GM21619 (cell line): ENCODE data around the gene BBIP1.

Source experiments
- ATAC-seq: cut with Tn5 transposase; IDR thresholded peaks from one replicate; pipeline ENCODE4 v1.9.1; 2021; ENCODE audit not compliant: unreplicated experiment

Gene BBIP1

DNA sequence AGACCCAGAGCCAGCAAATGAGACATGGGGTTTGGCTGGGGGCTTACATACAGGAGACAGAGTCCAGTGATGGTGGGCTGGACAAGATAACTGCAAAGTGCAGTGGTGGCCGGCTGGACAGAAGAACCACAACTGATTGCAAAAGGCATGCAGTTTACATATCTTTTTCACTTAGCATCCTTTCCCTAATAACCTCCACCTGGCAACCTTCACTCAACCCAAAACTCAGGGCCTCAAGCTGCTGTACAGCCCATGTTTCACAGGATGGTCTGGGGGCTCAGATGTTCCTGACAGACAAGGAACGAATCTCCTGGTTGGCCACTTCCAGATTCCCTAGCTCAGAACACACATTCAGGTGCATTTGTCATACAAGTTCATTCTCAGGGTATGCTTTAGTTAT is 55.0 kb downstream of the BBIP1 start:
- ATAC-seq: no peak

DNA sequence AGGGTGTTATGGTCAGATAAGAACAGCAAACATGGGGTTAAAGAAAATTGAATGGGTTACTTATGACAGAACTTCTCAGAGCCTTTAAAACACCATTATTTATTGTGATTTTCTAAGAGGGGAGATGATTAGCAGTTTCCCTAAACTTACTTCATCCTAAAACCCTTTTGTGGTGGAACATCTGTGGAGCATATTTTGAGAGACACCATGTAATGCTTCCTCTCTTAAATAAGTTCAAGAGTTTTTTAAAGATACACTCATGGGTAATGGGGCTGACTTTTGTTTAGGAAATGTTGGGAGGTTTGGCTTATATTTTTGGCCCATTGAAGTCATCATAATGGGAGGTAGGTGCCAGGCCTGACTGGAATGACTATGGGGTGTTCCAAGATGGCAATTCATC is 55.6 kb downstream of the BBIP1 start:
- no peak for ATAC-seq

DNA sequence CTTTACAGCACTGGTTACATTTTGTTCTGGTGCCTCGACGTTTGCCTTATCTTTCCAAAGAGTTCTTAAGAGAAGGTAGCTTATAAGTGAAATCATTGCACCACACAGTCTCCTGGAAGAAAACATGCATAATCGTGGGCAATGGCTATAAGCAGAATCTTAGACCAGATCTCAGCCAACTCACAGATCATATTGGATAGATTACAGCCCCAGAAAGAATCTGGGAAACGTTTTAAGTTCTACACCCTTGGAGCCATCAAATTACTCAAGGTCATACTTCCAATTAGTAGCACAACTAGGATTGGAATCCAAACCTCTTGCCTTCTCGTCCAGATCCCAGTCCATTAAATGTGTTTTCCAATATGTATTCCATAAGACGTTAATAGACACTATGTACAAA is 56.0 kb downstream of the BBIP1 start:
- no peak for ATAC-seq

DNA sequence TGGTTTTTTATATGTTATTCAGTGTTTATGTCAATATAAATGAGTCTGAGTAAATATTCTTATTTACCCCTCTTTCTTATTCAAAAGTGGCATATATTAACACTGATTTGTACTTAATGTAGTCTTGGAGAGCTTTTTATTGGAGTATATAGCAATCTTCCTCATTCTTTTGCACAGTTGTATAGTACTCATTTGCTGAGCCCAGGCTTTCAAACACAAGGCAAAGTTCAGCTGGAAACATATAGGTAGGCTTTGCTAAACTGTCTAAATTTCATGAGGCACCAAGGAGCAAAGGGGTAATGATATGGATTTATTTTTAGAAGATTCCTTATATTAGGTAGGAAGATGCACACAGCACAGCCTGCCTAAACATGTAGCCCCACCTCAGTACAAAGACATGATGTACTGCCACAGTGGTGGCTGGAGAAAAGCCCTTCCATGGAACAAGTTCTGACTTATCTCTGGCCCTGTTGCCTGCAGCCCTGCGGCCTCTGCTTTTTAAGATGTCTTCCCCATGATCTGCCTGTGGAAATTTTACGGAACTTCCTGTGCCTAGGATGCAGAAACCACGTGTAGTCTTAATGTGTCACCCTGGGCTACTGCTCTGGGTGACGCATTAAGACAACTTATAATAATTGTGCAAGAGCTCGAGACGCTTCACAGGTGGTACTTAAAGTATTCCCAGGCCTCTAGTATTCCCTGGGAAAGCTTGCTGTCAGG is 56.9 kb downstream of the BBIP1 start:
- ATAC-seq: no peak

DNA sequence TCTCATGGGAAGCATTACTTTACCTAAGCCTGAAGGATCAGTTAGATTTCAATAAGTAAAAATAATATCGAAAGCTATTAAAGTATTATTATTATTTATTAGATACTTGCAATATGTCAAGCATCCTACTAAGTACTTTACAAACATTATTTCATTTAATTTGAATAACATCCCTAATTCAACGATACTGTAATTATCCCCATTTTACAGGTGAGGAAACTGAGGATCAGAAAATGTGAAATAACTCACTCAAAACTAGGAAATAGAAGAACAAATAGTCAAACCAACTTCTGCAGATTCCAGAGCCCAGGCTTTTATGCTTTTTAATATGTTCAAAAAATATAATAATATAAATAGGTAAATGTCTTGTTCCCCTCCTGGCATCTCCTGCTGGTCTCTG is 57.5 kb downstream of the BBIP1 start:
- no peak for ATAC-seq

DNA sequence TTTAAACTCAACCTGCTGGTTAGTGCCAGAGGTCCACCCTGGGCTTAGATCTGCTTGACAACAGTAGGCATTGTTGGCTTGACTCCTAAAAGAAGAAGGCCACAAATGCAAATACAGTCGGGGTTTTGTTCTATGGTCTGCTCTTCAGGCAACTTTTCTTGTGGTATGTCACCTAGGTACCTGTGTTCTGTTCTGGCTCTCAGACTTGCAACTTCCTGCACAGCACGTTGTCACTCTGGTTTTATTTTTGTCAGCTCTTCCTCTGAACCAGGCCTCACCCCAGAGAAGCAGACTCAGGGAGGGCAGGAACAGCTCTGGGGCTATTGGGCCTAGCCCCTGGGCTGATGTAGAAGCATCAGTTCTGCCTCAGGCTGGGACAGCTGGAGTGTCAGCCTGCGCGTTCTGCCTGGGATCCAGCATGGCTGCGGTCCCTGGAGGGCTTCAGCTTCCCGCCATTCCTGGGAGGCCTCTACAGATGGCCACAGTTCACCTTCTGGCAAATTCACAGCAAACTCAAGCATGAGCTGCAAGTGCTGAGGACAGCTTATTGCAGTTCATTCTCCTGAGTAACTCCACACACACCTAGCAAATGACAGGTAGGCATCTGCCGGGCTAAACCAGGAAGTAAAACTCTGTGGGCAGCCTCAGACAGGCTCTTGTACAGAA is 58.3 kb downstream of the BBIP1 start:
- ATAC-seq: peak; percentile 58

DNA sequence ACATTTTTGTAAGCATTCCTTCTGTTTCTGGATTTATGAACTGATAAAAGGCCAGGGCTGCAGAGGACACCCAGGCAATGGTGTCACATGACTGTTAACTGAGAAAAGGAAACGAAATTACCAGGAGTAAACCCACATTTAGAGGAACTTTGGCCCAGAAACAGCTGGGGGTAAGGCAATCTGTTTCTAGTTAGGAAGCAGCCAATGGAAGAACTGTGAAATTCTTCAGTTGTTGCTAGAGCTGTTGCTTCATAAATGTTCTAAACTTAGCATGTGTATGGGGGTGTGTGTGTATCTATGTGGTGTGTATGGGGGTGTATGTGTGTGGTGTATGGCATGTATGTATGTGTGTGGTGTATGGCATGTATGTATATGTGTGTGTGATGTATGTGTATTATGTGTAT is 59.0 kb downstream of the BBIP1 start:
- no peak for ATAC-seq

DNA sequence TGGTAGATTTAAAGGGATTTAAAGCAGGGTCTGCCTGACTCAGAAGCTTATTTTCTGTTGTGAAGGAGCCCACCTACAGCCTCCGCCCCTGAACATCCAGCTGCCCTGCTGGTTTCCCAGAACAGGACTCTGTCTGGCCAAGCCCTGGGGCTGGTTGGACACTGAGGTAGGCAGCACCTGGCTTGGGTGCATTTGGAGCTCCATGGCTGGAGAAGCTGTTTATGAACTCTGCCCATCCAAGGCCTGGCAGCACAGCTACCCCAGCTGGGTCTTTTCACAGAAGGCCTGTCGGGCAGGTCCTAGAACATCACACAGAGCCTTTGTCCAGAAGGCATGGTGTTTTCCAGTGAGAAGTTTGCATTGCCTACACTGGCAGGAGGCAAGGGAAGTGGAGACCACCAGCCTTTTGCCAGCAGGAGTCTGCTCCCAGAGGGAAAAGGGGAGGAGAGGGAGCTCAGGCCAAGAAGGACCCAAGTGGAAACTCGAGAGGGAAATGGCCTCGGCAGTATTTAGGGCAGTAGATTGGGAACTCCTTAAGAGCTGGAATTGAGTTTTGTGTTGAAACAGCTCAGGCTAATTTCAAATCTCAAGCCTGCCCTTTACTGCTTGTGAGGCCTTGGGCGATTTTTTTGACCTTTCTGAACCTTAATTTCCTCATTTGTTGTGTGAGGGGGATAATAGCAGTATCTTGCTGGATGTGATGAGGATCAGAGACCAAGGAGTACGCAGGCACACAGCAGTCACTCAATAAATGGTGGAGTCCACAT is 59.6 kb downstream of the BBIP1 start:
- ATAC-seq: no peak

DNA sequence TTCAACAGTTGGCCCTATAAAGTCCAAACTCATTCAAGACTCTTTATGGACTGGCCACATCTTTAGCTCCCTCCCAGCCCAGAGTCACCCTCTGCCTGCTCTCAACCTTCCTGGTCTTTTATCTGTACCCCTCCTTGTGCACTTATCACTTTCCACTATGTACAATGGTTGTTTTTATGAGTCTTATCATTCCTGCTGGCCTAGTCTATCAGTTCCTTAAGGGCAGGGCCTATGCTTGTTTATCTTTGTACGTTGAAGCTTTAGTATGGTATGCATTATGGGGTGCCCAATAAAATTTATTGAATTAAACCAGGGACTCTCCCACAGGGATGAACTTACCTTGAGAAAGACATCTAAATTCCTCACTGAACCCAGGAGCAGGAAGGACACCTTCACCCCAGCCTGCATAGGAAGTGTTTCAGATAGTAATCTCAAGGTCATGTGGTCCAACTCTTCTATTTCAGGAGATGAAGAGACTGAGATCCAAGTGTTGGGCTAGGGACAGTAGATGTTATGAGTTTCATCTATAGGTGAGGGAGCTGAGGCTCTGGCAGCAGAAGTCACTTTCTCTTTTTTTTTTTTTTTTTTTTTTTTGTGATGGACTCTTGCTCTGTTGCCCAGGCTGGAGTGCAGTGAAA is 60.6 kb downstream of the BBIP1 start:
- no peak for ATAC-seq

DNA sequence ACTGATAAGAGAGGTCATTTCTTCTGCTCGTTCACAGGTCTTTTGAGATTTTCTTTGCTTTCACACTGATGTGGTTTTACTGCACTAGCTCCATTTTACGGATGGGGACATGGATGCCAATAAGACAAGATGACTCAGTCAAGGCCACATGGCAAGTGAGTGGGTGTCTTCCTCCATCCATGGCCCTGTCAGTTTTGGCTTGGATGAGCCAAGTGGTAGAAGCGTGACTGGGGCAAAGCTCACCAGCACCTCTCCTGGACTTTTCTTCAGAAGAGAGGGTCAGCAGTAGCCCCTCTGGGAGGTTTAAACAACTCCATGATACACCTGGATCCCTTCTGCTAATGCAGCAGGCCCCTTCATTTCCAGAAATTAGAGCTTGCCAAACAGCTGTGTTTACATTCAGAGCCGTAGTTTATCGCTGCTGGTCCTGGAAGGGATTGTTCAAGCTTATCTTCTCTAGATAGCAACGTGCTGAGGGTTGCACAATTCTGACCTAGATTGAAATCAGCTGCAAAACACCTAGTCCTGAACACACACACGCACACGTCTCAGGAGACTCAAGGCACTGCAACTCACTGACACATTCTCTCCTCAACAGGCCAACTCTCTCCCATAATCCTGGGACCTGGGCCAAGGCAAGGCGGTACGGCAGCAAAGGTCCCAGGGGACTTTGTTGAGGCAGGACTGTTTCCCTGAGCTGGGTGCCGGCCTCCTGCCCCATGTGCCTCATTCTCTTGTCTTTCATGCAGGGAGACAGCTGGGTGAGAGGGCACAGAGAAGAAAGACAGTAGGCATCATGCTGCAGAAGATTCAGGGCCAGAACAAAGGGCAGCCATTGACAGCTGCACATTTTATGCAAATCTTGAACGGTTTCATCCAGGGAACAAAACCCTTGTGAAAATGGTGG is 61.5 kb downstream of the BBIP1 start:
- ATAC-seq: peak; percentile 23

DNA sequence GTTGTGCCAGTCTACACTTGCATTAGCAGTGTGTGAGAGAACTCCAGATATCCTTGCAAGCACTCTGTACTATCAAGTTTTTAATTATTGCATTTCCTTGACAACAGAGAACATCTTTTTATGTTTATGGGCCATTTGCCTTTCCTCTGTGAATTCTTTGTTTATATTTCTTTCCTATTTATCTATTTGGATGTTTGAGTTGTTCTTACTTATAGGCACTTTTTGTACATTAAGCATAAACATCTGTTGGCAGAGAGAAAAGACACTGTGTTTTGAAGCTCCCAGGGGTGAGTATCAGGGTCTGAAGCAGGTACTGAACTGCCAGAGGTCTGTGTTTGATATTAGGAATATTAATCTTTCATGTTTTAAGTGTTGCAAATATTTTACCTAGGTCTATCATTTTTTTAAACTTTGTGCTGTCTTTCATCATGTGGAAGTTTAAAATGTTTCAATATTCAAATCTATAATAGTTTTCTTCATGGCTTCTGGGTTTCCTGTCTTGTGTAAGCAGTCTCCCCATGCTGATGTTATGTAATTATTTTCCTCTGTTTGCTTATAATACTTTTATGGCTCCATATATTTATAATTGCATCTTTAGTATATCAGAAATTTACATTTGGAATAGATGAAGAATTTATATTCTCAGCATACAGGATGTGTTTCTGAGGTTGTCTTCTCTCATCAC is 64.9 kb downstream of the BBIP1 start:
- no peak for ATAC-seq

DNA sequence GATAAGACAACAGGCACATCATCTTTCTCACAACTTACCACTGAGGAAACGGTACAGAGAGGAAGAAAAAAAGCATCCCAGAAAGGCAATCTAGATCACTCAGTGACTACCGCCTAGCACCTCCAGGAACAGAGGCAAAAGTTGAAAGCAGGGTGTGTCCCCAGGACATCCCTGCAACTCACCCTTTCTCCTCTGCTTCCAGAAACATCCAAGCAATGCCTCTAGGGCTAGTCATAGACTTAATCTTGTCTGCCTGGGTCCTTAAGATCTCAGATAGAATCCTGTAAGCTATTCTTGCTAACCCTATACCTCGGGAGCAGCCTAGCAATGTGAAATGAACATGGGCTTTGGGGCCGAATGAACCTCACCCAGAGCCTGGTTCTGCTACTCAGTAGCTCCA is 66.0 kb downstream of the BBIP1 start:
- ATAC-seq: no peak

DNA sequence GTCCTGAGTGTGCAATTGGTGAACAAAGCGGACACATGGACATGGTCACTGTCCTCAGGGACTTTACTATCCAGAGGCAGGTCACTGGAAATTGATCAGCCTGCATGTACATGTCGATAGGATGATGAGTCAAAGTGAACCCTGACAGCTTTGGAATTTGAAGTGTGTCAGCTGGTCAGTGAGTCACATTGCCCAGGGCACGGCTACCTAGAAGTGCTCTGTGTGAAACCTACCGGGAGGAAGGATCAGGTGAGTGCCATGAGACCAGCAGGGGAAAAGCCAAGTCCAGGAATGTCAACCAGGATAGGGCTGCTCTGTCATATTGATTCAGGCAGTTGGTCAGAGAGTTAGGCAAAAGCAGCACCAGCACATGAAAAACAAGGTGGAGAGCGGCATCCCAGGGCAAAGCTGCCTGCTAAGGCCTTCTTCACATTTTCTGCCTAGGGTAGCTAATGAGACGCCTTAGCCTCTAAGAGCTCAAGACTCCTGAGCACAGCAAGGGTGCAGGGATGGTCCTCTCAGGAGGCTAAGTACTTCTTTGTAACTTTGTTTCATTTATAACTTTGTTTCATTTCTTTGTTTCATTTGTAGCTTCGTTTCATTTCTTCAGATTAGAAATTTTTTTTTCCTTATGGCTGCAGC is 66.6 kb downstream of the BBIP1 start:
- ATAC-seq: no peak

DNA sequence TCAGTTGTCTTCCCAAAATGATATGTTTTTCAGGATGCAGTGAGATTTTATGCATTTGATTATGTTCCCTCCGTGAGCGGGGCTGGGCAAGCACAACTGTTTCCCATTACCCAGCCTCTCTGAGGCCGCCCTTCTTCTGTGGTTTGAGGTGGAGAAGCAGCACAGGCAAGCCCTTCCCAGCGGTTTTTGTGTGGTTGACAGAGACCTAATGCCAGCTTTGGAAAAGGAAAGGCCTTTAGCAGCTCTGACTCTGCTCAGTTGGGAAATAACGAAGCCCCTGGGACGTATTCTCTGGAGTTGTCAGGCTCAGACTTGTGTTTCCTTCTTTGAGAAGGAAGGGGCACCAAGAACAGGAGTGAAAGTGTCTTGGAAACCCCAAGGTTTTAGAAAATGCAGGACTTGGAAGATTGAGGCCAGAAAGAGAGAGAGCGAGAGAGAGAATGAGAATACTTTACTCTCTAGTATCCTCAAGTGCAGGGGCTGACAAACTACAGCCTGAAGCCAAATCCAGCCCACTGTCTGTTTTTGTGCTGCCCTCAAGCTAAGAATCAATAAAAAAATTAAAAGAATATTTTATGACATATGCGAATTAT is 67.9 kb downstream of the BBIP1 start:
- no peak for ATAC-seq

DNA sequence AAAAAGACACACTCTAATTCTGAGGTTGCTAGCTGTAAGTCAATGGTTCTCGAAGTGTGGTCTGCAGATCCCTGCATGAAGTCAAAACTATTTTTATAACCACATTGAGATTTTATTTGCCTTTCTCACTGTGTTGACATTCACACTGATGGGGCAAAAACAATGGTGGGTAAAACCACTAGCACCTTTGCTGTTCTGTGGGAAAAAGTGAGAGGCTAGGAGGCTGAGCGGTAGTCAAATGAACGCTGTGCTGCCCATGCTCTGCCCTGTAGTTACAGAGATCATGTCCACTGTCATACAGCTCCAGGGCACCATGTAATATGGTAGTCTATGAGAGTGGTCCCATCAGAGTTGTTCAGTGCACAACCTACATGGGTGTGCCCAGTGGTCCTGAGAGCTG is 68.9 kb downstream of the BBIP1 start:
- no peak for ATAC-seq
